GM12872 (cell line): ENCODE measurements around the gene NUDT8.

Experiments used
- TF ChIP-seq, protein P1 (sequence below): IDR thresholded peaks from 3 replicates; pipeline ENCODE4 v1.5.1; 2011; ENCODE audit warnings: low read depth, mild to moderate bottlenecking, low read length, moderate library complexity; ENCODE audit not compliant: insufficient read depth

Gene NUDT8

DNA sequence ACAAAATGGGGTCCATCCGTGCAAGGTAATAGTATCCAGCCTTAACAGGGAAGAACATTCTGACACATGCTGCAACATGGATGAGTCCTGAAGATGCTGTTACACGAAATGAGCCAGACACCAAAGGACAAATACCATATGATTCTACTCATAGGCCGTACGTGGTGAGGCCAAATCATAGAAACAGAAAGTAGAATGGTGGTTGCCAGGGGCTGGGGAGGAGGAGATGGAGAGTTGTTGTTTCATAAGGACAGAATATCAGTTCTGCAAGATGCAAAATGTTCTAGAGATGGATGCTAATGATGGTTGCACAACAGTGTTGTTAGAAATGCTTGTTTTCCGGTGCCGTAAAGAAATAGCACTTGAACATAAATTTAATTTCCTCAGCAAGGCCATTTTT lies 7.2 kb upstream of the NUDT8 start:
- TF ChIP-seq, protein P1, sequence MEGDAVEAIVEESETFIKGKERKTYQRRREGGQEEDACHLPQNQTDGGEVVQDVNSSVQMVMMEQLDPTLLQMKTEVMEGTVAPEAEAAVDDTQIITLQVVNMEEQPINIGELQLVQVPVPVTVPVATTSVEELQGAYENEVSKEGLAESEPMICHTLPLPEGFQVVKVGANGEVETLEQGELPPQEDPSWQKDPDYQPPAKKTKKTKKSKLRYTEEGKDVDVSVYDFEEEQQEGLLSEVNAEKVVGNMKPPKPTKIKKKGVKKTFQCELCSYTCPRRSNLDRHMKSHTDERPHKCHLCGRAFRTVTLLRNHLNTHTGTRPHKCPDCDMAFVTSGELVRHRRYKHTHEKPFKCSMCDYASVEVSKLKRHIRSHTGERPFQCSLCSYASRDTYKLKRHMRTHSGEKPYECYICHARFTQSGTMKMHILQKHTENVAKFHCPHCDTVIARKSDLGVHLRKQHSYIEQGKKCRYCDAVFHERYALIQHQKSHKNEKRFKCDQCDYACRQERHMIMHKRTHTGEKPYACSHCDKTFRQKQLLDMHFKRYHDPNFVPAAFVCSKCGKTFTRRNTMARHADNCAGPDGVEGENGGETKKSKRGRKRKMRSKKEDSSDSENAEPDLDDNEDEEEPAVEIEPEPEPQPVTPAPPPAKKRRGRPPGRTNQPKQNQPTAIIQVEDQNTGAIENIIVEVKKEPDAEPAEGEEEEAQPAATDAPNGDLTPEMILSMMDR, result no peak

DNA sequence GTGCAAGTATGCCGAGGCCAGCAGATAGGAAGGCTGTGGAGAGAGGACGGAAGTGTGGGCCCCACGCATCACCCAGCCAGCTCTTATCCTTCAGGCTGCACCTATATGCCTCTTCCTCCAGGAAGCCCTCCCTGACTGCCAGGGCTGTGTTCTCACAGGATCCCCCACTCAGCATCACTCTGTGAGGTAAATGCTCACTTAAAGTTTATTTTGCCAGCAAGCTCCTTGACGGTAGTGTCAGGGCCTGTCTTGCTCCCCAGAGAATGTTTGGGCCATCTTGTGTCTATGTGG lies 5.4 kb upstream of the NUDT8 start:
- TF ChIP-seq, protein P1, result no peak

DNA sequence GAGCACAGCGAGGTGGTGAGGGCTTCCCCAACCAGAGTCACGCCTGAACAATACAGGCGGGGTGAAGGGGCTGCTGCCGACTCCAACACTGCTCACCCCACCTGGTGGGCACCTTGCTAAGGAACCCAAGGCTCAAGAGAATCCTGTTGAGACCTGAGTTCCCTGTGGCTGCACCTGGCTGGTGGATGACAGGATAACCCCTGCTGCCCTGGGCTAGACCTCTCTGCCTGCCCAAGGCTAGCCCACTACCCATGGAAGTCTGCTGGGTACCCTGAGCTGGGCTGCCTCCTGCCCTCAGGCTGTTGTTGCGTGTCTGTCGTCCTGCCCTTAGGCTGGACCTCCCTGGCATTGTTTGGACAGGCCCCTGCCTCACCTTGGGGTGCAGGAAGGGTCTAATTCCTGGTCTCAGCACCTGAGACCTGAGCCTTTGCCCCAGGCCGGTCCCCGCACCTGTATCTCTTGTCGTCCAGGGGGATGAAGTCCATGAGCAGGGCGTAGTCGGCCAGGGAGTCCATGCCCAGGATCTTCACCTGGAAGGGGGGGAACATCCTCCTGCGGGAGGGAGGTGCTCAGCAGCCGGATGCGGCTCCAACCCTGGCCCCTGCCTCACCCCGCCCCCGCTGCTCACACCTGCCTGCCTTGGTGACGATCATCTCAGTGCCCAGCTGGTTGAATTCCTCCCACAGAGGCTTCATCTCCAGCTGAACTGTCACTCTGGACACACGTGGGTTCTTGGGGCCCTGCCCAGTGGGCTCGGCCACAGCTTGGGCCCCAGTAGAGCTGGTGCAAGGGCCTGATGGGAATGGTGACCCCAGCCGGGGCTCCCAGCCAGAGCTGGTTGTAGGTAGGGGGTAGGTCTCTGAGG lies 4.9 kb upstream of the NUDT8 start:
- TF ChIP-seq, protein P1, result no peak

DNA sequence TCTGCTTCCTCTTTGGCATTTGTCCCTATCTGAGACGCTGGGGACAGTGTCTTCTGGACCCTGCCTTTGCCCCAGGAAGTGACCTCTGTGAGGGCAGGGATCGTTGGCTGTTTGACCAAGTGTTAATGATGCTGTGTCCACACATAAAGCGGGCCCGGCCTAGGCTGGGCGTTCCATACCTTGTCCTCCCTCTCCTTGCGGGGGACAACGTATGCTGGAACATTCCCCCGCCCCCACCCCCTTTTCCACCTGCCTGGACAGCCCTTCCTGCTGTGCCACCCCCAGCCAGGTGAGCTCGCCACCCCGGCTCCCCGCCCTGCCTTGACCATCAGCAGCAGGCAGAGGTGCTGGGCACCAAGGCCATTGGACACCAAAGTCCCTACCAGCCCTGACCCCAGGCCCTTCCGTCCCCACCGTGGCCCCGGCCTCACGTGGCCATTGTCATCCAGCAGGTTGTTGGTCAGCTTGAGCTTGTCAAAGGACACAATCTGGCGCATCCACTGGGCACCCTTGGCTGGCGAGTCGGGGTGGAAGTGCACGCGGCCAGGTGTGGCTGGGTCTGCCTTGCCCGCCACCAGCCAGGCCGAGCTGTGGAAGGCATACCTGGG lies 4.1 kb upstream of the NUDT8 start:
- TF ChIP-seq, protein P1, result no peak

DNA sequence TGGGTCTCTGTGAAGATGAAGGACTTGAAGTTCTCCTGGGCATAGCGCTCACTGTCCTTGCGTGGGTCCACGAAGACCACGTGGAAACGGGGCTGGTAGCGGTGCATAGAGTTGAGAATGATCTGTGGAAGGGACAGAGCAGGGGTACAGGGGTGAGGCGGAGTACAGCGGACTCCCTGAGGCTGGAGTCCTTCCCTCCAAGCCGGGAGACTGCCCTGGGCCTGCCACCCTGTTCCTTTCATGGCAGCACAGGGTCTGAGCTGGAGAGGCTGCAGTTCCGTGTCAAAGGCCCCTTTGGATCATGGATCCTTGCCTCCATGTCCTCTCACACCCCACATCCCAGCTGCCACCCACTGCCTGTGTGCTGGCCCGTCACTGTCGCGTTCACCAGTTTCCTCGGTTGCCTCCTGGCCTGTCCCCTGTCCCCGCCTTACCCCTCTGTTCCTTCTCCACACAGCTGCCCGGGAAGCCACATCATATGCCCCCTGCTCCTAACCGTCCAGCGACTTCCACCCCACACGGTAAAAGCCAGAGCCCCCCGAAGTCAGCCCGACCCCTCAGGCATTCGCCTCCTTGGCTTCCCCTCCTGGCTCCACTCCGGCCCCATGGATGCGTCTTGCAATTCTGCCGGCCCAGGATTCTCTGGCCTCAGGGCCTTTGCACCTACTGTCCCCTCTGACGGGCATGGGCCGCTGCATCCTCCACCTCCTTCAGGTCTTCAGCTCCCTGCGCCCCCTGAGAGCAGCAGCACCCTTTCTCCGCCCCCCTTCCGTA lies 3.4 kb upstream of the NUDT8 start:
- TF ChIP-seq, protein P1, result no peak

DNA sequence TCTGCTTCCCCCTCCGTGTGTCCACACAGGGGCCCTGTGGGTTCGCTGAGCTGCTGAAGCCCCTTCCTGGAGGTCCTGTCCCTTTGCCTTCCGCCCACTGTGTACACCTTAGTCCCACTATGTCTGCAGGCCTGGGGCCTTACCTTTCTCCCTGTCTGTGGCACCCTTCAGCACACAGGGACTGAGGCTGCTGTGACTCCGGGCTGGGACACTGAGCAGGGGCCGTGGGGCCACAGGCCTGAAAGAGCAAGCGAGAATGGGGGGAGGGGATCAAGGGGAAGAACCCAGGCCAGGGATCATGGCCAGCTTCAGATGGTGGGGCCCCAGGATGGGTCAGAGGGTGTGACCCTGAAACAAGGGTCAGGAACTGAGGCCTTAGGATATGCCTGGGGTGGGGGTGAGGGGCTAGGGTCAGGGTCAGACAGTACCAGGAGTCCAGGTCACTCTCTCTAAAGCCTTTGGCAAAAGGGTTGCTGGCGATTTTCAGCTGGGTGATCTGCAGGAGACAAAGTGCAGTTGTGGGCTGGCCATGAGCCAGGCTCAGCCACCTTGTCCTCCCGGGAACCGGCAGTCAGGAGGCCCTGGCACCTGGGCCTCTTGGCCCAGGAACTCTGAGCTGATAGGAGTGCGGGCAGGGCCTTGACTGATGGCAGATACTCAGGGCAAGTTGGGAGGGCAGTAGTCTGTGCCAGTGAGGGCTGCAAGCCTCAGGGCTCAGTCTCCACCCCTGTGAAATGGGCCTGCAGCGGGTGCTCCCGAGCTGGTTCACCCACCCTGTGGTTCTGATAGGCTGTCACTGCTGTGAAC lies 2.6 kb upstream of the NUDT8 start:
- TF ChIP-seq, protein P1, result no peak

DNA sequence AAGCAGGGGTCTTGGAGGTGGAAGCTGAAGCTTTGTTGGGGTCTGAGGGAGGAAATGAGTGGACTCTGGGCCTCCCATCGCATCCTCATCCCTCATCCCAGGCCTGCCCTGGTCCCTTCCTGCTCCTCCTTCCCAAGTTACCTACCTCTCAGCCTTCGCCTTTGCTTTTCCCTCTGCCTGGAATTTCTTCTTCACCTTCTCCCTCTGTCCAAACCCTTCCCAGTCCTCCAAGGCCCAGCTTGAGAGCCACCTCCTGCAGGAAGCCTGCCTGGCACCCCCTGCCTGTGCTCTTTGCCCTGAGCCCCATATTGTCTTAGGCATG lies 2.1 kb upstream of the NUDT8 start:
- TF ChIP-seq, protein P1, result no peak
